GM19467 (cell line): ENCODE data around the gene ASPDH.
"Not testable (repeated sequence)": the region's sequence is repeated elsewhere in the genome, so short reads cannot be mapped to it uniquely, and the experiment has no call there.

Experiments used
- ATAC-seq: cut with Tn5 transposase; IDR thresholded peaks from one replicate; pipeline ENCODE4 v1.9.1; 2021; ENCODE audit warnings: mild to moderate bottlenecking, moderate library complexity; ENCODE audit not compliant: unreplicated experiment

Gene ASPDH

GRCh38 chr19:50548191-50549058 lies 34.7 kb upstream of the ASPDH start:
- ATAC-seq, result no peak

GRCh38 chr19:50547385-50548190 lies 33.9 kb upstream of the ASPDH start:
- ATAC-seq, result no peak

- no peak for ATAC-seq
Measured at GRCh38 chr19:50546527-50547221, 33.0 kb upstream of the ASPDH start.

GRCh38 chr19:50542943-50543342 lies 29.2 kb upstream of the ASPDH start:
- no peak for ATAC-seq

- ATAC-seq, result no peak
Measured at GRCh38 chr19:50537769-50538230, 24.1 kb upstream of the ASPDH start.

- ATAC-seq, result no peak
Measured at GRCh38 chr19:50537306-50537685, 23.6 kb upstream of the ASPDH start.

- ATAC-seq, result no peak
Measured at GRCh38 chr19:50536662-50537305, 23.1 kb upstream of the ASPDH start.

GRCh38 chr19:50535672-50536187 lies 22.0 kb upstream of the ASPDH start:
- ATAC-seq, result no peak

- no peak for ATAC-seq
Measured at GRCh38 chr19:50534478-50534877, 20.8 kb upstream of the ASPDH start.

GRCh38 chr19:50532952-50533351 lies 19.2 kb upstream of the ASPDH start:
- ATAC-seq, result no peak

- no peak for ATAC-seq
Measured at GRCh38 chr19:50531171-50531612, 17.5 kb upstream of the ASPDH start.

- not testable (repeated sequence) for ATAC-seq
Measured at GRCh38 chr19:50528052-50528451, 14.3 kb upstream of the ASPDH start.

GRCh38 chr19:50522881-50523280 lies 9.2 kb upstream of the ASPDH start:
- no peak for ATAC-seq

- ATAC-seq, result no peak
Measured at GRCh38 chr19:50520822-50521465, 7.2 kb upstream of the ASPDH start.

GRCh38 chr19:50519006-50519575 lies 5.4 kb upstream of the ASPDH start:
- ATAC-seq, result no peak

GRCh38 chr19:50518091-50519005 lies 4.6 kb upstream of the ASPDH start:
- ATAC-seq, result no peak

- ATAC-seq, result no peak
Measured at GRCh38 chr19:50517704-50518075, 4.0 kb upstream of the ASPDH start.

GRCh38 chr19:50516964-50517703 lies 3.4 kb upstream of the ASPDH start:
- no peak for ATAC-seq
